ENCODE results near the gene FAM163A. TPM values are rescaled to one million over a fixed set of nuclear protein-coding genes. Genes with fewer than 3 reads are reported as not detected.

FAM163A gene
- total RNA-seq, 3 donors from 2014 or later (not counting 1 experiment from before 2014, with no cell fraction given), result not detected

- H3K9me3 ChIP-seq (ENCODE audit: control insufficient read depth, insufficient read depth, low read length), result no peaks in the 10 kb centered on the region
- no peaks in the 10 kb centered on the region for H3K9me3 Mint-ChIP-seq
- no peak overlapping the region for H3K4me3 ChIP-seq (ENCODE audit: low read length)
- intact Hi-C loops (cut with micrococcal nuclease), result no loop called here
- no peak overlapping the region for H3K27ac Mint-ChIP-seq
- TF ChIP-seq, protein P1, sequence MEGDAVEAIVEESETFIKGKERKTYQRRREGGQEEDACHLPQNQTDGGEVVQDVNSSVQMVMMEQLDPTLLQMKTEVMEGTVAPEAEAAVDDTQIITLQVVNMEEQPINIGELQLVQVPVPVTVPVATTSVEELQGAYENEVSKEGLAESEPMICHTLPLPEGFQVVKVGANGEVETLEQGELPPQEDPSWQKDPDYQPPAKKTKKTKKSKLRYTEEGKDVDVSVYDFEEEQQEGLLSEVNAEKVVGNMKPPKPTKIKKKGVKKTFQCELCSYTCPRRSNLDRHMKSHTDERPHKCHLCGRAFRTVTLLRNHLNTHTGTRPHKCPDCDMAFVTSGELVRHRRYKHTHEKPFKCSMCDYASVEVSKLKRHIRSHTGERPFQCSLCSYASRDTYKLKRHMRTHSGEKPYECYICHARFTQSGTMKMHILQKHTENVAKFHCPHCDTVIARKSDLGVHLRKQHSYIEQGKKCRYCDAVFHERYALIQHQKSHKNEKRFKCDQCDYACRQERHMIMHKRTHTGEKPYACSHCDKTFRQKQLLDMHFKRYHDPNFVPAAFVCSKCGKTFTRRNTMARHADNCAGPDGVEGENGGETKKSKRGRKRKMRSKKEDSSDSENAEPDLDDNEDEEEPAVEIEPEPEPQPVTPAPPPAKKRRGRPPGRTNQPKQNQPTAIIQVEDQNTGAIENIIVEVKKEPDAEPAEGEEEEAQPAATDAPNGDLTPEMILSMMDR (IDR thresholded peaks at IDR 0.05), result no peak
- H3K27ac ChIP-seq (ENCODE audit: low read length), result no peak overlapping the region
- H3K4me1 Mint-ChIP-seq, result peaks cover 0 to 6% of the 10 kb centered on the region in 2 donors
- ATAC-seq (no peak), DNase-seq (no peak)
- H3K4me3 Mint-ChIP-seq, result no peak overlapping the region
- H3K27me3 ChIP-seq (ENCODE audit: control insufficient read depth, insufficient read depth, low read length), result no peaks in the 10 kb centered on the region
- peaks cover 7 to 13% of the 10 kb centered on the region in 2 donors for H3K27me3 Mint-ChIP-seq (ENCODE audit: low read depth in 2 of 2)
- WGBS (ENCODE audit: insufficient coverage), result 90% methylated on average over 11 of the region's 11 CpGs
- H3K36me3 ChIP-seq (ENCODE audit: control insufficient read depth, insufficient read depth, low read length), result no peaks in the 10 kb centered on the region
- H3K36me3 Mint-ChIP-seq, result no peaks in the 10 kb centered on the region
- peaks cover 3% of the 10 kb centered on the region for H3K4me1 ChIP-seq (ENCODE audit: control insufficient read depth, insufficient read depth, low read length)
Measured at GRCh38 chr1:179807691-179808485, 64.8 kb downstream of the FAM163A start.

- Histone ChIP-seq H3K9me3 (ENCODE audit: control insufficient read depth, insufficient read depth, low read length) (no peaks in the 10 kb centered on the region), H3K4me3 (ENCODE audit: low read length) (no peak overlapping the region), H3K4me1 (ENCODE audit: control insufficient read depth, insufficient read depth, low read length) (peaks cover 3% of the 10 kb centered on the region), H3K27me3 (ENCODE audit: control insufficient read depth, insufficient read depth, low read length) (no peaks in the 10 kb centered on the region), H3K36me3 (ENCODE audit: control insufficient read depth, insufficient read depth, low read length) (no peaks in the 10 kb centered on the region), H3K27ac (ENCODE audit: low read length) (no peak overlapping the region)
- TF ChIP-seq, protein P1 (IDR thresholded peaks at IDR 0.05), result no peak
- no peak for ATAC-seq
- DNase-seq, result no peak
- no CpG with 5 or more reads among the region's 1 CpG for WGBS (ENCODE audit: insufficient coverage)
- peaks cover 0 to 6% of the 10 kb centered on the region in 2 donors for H3K4me1 Mint-ChIP-seq
- H3K4me3 Mint-ChIP-seq, result no peak overlapping the region
- H3K27ac Mint-ChIP-seq, result no peak overlapping the region
- peaks cover 10 to 13% of the 10 kb centered on the region in 2 donors for H3K27me3 Mint-ChIP-seq (ENCODE audit: low read depth in 2 of 2)
- intact Hi-C loops (cut with micrococcal nuclease), result no loop called here
- H3K36me3 Mint-ChIP-seq, result no peaks in the 10 kb centered on the region
- no peaks in the 10 kb centered on the region for H3K9me3 Mint-ChIP-seq
Measured at GRCh38 chr1:179808503-179808902, 65.4 kb downstream of the FAM163A start.

DNA sequence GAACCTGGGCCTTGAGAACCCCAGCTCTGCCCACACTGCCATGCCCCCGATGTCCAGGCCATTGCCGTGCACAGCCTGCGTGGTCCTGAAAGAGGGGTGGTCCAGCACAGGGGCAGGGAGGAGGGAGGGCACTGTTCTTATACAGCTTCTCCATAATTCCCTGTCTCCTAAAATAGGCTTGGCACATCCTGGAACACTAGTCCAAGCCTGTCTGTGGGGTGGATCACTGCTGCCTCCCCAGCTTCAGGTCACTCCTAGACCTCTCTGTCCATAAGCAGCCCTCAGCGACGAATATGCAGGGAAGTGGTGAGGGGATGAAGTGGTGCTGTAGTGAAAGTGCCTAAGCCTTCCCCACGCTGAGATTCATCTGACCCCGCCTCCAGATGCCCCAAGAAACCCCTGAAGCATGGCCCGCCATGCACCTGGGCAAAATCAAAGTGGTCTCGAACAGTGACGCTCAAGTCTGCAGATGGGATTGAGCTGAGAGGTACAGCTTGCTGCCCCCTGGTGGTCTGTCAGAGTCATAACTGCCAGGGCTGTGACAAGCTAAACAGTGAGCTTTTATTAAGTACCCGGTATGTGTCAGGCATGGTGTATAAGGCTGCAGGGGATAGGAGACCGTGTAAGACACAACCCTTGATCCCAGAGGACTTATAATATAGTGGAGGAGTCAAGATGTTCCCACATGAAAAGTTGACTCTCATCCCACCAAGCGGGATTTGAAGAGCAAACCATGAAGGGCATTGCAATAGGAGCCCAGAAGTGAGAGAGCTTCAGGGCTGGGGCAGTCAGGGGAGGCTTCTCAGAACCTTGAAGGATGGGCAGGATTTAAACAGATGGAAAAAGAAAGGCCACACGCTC, 66.6 kb downstream of the FAM163A start:
- Mint-ChIP-seq H3K4me3 (no peak overlapping the region), H3K9me3 (no peaks in the 10 kb centered on the region), H3K27me3 (ENCODE audit: low read depth in 2 of 2) (peaks cover 11 to 13% of the 10 kb centered on the region in 2 donors), H3K36me3 (no peaks in the 10 kb centered on the region), H3K27ac (no peak overlapping the region), H3K4me1 (peaks cover 5 to 11% of the 10 kb centered on the region in 2 donors)
- WGBS (ENCODE audit: insufficient coverage), result 45% methylated on average over 14 of the region's 14 CpGs
- TF ChIP-seq, protein P1 (IDR thresholded peaks at IDR 0.05), result peak; percentile 95
- Histone ChIP-seq H3K4me1 (ENCODE audit: control insufficient read depth, insufficient read depth, low read length) (peaks cover 13% of the 10 kb centered on the region), H3K27me3 (ENCODE audit: control insufficient read depth, insufficient read depth, low read length) (no peaks in the 10 kb centered on the region), H3K9me3 (ENCODE audit: control insufficient read depth, insufficient read depth, low read length) (no peaks in the 10 kb centered on the region), H3K36me3 (ENCODE audit: control insufficient read depth, insufficient read depth, low read length) (no peaks in the 10 kb centered on the region), H3K27ac (ENCODE audit: low read length) (no peak overlapping the region), H3K4me3 (ENCODE audit: low read length) (no peak overlapping the region)
- intact Hi-C loops (cut with micrococcal nuclease), result loop anchor here (1.0 to 2.0 kb wide), 2 partner anchors 103 to 731 kb away; no protein-coding TSS in a partner anchor
- ATAC-seq (peak; percentile 70 to 75 (median 73)), DNase-seq (peak; percentile 49 to 90)
